ENCODE measurements around the gene DHX8. TPM values are rescaled to one million over a fixed set of nuclear protein-coding genes. Genes with fewer than 3 reads are reported as not detected.

The DHX8 gene
- total RNA-seq, 6 experiments from 2014 or later = 14.1 to 18.6 (median 17.5) TPM

GRCh38 chr17:43530288-43531081 is 46.7 kb downstream of the DHX8 start:
- intact Hi-C loops (cut with DNase I) = no loop called here
- WGBS (ENCODE audit: insufficient coverage, low coverage, low lambda C conversion rate, missing lambda C conversion rate) = 26% methylated on average over 11 of the region's 23 CpGs
- H3K9me3 ChIP-seq = no peaks in the 10 kb centered on the region
- H3K36me3 ChIP-seq = peaks cover 0 to 6% (median 1%) of the 10 kb centered on the region in 4 donors
- no peak for TF ChIP-seq POLR2A (IDR thresholded peaks at IDR 0.05)
- TF ChIP-seq, protein P1, sequence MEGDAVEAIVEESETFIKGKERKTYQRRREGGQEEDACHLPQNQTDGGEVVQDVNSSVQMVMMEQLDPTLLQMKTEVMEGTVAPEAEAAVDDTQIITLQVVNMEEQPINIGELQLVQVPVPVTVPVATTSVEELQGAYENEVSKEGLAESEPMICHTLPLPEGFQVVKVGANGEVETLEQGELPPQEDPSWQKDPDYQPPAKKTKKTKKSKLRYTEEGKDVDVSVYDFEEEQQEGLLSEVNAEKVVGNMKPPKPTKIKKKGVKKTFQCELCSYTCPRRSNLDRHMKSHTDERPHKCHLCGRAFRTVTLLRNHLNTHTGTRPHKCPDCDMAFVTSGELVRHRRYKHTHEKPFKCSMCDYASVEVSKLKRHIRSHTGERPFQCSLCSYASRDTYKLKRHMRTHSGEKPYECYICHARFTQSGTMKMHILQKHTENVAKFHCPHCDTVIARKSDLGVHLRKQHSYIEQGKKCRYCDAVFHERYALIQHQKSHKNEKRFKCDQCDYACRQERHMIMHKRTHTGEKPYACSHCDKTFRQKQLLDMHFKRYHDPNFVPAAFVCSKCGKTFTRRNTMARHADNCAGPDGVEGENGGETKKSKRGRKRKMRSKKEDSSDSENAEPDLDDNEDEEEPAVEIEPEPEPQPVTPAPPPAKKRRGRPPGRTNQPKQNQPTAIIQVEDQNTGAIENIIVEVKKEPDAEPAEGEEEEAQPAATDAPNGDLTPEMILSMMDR (IDR thresholded peaks at IDR 0.05) = no peak
- H3K27ac ChIP-seq = no peak overlapping the region
- peak in 2 of 3 donors; percentile 29 to 52 for DNase-seq
- no peaks in the 10 kb centered on the region for H3K27me3 ChIP-seq
- peaks cover 0 to 16% (median 0%) of the 10 kb centered on the region in 4 donors for H3K4me1 ChIP-seq
- no peak overlapping the region for H3K4me3 ChIP-seq
- ATAC-seq = peak; percentile 44 to 66 (median 52)

GRCh38 chr17:43531082-43531378 is 47.3 kb downstream of the DHX8 start:
- H3K4me1 ChIP-seq = peaks cover 0 to 16% (median 0%) of the 10 kb centered on the region in 4 donors
- ATAC-seq (no peak), DNase-seq (no peak)
- H3K36me3 ChIP-seq = peaks cover 0 to 1% (median 0%) of the 10 kb centered on the region in 4 donors
- H3K4me3 ChIP-seq = no peak overlapping the region
- TF ChIP-seq POLR2A (IDR thresholded peaks at IDR 0.05) = no peak
- TF ChIP-seq, protein P1 (IDR thresholded peaks at IDR 0.05) = no peak
- 47% methylated on average over 3 of the region's 3 CpGs for WGBS (ENCODE audit: insufficient coverage, low coverage, low lambda C conversion rate, missing lambda C conversion rate)
- no peaks in the 10 kb centered on the region for H3K27me3 ChIP-seq
- no peak overlapping the region for H3K27ac ChIP-seq
- intact Hi-C loops (cut with DNase I) = no loop called here
- no peaks in the 10 kb centered on the region for H3K9me3 ChIP-seq

DNA sequence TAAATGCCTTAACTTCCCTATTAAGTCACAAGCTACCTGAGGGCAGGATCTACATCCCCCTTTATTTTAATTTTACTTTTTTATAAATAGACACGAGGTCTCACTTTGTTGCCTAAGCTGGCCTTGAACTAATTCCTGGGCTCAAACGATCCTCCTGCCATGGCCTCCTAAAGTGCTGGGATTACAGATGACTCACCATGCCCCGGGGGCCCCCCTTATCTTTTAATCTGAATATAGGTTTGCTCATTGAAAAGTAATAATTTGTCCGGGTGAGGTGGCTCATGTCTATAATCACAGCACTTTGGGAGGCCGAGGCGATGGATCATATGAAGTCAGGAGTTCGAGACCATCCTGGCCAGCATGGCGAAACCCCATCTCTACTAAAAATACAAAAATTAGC is 48.2 kb downstream of the DHX8 start:
- no peak for ATAC-seq

DNA sequence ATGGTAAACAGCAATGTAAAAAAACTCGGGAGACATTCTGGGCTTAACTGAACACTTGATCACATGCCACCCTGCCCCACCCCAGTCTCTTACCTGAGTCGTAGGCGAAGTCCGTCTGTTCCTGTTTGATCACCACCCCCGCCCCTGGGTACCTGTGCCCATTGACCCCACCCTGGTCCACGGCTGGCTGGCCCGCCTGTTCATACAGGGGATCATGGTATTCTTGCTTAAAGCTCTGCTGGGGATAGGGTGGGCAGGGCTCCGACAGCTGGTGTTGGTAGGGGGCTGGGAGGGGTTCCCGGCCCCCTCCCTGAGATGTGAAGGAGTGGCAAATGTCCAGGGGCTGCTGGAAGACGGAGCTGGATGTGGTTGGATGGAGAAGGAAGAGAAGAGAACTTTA is 48.8 kb downstream of the DHX8 start:
- intact Hi-C loops (cut with DNase I) = no loop called here
- H3K4me1 ChIP-seq = peaks cover 0 to 16% (median 0%) of the 10 kb centered on the region in 4 donors
- no peak overlapping the region for H3K27ac ChIP-seq
- H3K9me3 ChIP-seq = no peaks in the 10 kb centered on the region
- H3K27me3 ChIP-seq = no peaks in the 10 kb centered on the region
- H3K36me3 ChIP-seq = no peaks in the 10 kb centered on the region
- no peak overlapping the region for H3K4me3 ChIP-seq
- ATAC-seq (no peak), DNase-seq (no peak)
- TF ChIP-seq, protein P1 (IDR thresholded peaks at IDR 0.05) = no peak
- no peak for TF ChIP-seq POLR2A (IDR thresholded peaks at IDR 0.05)
- 82% methylated on average over 7 of the region's 10 CpGs for WGBS (ENCODE audit: insufficient coverage, low coverage, low lambda C conversion rate, missing lambda C conversion rate)

More for the DNA sequence above, 48.2 kb downstream of the DHX8 start:
- Histone ChIP-seq H3K27ac (no peak overlapping the region), H3K27me3 (no peaks in the 10 kb centered on the region), H3K36me3 (no peaks in the 10 kb centered on the region), H3K9me3 (no peaks in the 10 kb centered on the region), H3K4me3 (no peak overlapping the region), H3K4me1 (peaks cover 0 to 16% (median 0%) of the 10 kb centered on the region in 4 donors)
- 77% methylated on average over 8 of the region's 8 CpGs for WGBS (ENCODE audit: insufficient coverage, low coverage, low lambda C conversion rate, missing lambda C conversion rate)
- DNase-seq = no peak
- no peak for TF ChIP-seq POLR2A (IDR thresholded peaks at IDR 0.05)
- TF ChIP-seq, protein P1 (IDR thresholded peaks at IDR 0.05) = no peak
- intact Hi-C loops (cut with DNase I) = no loop called here
